Right ventricle myocardium superior (tissue), 1 donor: ENCODE data around the gene FLVCR1. TPM values are rescaled to one million over a fixed set of nuclear protein-coding genes. Genes with fewer than 3 reads are reported as not detected.
"Not testable (repeated sequence)": the region's sequence is repeated elsewhere in the genome, so short reads cannot be mapped to it uniquely, and the experiment has no call there.

ENCODE experiments used
- ATAC-seq: fragments of 200-7000 bp; cut with Tn5 transposase; one replicate; pipeline ENCODE4 v1.9.1; 2020; ENCODE audit warnings: mild to moderate bottlenecking; ENCODE audit not compliant: poor library complexity
- DNase-seq: peaks from one replicate; pipeline ENCODE4 v3.0.0-alpha.2; 2020
- intact Hi-C: fragments of 100-400 bp; cut with DNase I; formaldehyde crosslinking; loops from one replicate; pipeline ENCODE4 v1.11.2; 2022
- long read RNA-seq: library from polyadenylated mRNA; unstranded; transcript quantifications from one replicate; pipeline ENCODE4 v2.0.0, GENCODE V29; 2021
- total RNA-seq: library from RNA; stranded (reverse); fragmentation: NEBNext Ultra II Directional; extraction: Animal tissue kit (Norgen Biotek cat#: 25700); gene quantifications from one replicate; pipeline ENCODE4 v1.2.1, GENCODE V29; 2021
- donor health status: DM: no; HTN: yes; CAD: no; lungs with severe emphysema.

Gene FLVCR1
- 0.78 TPM for total RNA-seq
- long read RNA-seq, full-length matches to known transcripts: 1 of 2 reads
- long read RNA-seq, partial matches to known transcripts: 0 of 2 reads
- long read RNA-seq, other reads (novel, unspliced or antisense): 1 of 2 reads

DNA sequence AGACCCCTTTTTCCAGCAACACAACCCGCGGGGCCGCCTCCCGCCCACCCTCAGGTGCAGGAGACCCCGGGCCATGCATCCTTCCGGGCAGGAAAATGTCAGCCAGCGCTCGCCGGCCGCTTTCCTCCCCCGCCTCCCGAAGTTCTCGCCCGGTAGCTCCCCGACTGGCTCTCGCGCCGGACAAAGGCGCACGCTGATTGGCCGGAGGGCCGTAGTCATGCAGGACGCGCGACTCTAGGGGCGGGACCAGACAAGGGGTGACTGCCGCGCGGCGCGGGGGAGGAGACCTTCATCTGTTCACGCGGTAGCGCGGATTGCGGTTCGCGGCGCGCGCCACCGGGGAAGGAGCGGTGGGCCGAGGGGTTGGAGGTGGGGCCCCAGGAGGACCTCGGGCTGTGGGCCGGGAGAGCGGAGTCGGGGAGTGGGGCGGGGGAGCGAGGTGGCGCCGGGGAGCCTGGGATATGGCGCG lies at the start of gene FLVCR1:
Gene FLVCR1 (plus strand): TSS at position 284 of the 469 bp plus-strand sequence. CDS start 178 bp downstream, at position 462.
- DNase-seq (peak; percentile 99), ATAC-seq (peak; percentile 100)
- intact Hi-C loops: no loop called here

DNA sequence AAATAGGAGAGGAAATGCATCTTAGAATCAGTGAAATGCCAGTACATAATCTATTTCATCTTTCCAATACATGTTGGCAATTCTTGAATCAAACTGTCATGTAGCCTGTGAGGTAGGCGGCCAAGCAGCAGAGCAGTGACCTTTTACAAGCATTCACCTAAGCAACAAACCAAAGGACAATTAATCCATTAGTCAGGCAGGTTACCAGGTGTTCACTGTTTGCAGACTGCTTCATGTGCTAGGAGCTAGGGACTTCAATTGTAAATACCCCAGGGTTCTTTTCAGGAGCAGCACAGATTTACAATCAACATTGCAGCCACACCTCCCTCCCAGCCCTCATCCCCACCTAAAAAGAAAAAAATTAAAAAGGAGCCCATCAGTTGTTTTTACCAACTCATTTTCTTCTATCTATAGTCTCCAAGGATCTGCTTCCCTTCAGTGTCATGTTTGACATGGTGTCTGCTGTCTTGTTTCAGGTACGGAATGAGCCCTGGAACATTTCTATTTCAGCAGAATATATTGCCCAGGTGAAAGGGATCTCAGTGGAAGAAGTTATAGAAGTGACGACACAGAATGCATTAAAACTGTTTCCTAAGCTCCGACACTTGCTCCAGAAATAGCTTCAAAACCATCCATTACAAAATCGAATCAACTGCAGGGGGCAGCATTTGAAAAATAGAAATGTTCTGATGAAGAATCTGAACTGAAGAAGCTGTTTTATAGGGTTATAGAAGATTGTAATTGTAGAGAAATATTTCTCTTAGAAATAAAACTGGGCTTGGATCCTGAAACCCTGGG lies 43.3 kb upstream of the FLVCR1 start:
- DNase-seq: no peak
- ATAC-seq: no peak
- intact Hi-C loops: loop anchor here (5.0 kb wide), 1 partner anchor 183 kb away; no protein-coding TSS in a partner anchor

DNA sequence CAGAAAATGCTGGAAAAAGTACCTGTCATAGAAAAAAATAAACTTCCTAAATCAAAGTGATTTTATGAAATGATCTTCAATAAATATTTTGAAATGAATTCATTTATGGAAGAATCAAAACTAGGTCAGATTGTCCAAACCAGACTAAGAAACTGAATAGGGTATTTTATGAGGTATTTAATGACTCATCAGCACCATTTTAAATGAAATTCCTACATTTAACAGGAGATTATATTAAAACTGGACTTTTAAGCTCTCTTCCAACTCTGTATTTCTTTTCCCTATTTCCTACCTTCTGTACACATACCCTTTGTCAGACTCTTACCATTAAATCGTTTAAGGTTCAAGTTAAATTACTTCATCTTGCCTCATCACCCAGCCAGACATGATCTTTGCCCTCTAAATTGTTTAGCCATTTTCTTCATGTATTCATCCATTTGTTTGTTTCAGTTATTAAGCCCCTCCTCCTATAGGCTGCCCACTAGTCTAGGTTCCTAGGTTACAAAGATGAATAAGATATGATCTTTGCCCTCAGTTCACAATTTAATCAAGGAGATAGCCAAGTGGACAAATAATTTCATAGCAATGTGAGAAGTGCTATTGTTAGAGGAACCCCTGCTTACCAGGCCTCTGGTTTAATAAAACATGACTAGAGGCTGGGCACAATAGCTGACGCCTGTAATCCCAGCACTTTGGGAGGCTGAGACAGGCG lies 41.4 kb upstream of the FLVCR1 start:
- intact Hi-C loops: no loop called here
- ATAC-seq (no peak), DNase-seq (no peak)

DNA sequence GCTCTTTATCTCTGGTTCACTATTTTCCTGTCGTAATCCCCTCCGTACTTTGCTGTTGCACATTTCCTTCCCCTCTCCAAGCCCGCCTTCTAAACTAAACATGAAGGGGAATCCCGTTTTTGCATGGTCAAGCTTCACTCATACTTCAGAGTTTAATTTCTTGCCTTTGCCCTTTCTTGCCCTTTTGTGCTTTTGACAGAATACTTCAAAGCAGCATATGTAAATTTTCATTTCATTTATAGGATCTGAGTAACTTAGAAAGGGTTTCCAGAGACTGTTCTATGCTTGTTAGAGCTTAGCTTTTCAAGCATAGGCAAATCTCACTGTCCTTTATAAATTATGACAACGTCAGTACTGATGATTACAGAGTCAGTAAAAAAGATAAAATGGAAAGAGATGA lies 38.3 kb upstream of the FLVCR1 start:
- no peak for ATAC-seq
- DNase-seq: no peak
- intact Hi-C loops: no loop called here

DNA sequence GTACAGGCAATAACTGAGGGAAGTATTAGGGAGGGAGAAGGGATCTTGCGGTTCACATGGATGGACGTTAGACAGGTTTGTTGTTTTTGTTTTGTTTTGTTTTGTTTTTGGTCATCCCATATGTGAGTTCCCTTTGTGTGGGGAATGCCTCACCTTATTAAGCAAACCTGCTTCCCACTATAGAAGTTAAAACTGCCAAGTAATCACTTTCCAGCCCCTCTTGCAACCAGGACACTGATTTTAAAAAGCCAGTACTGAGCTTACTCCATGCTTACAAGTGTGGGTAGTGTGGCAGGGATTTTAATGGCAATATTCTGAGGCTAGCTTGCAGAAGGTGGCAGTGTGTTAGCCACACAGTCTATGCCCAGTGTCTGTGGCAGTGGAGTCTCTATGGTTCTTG lies 37.1 kb upstream of the FLVCR1 start:
- intact Hi-C loops: no loop called here
- ATAC-seq (no peak), DNase-seq (no peak)

DNA sequence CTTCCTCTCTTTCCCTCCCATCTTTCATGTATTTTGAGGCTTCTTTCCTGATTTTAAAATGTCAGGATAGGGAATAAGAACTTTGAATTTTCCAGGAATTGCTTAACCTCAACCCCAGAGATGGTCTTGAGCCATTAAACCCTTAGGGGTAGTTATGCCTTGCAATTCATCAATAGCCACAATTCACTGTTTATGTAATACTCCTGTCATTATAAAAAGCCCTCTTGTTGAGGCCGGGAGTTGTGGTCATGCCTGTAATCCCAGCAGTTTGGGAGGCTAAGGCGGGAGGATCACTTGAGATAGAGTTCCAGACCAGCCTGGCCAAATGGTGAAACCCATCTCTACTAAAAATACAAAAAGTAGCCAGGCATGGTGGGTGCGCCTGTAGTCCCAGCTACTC lies 35.1 kb upstream of the FLVCR1 start:
- DNase-seq (no peak), ATAC-seq (no peak)
- intact Hi-C loops: no loop called here

DNA sequence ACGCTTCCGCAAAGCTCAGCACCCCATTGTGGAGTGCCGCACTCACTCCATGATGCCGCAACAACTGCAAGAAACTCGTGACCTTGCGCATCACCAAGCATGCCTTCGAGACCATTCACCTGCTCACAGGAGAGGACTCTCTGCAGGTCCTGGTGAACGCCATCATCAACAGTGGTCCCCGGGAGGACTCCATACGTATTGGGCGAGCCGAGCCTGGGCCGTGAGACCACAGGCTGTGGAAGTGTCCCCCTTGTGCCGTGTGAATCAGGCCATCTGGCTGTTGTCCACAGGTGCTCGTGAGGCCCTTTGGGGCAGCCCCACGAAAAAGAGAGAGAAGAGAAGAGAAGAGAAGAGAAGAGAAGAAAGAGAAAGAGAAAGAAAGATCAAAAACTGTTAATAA lies 33.9 kb upstream of the FLVCR1 start:
- DNase-seq (no peak), ATAC-seq (no peak)
- intact Hi-C loops: no loop called here

DNA sequence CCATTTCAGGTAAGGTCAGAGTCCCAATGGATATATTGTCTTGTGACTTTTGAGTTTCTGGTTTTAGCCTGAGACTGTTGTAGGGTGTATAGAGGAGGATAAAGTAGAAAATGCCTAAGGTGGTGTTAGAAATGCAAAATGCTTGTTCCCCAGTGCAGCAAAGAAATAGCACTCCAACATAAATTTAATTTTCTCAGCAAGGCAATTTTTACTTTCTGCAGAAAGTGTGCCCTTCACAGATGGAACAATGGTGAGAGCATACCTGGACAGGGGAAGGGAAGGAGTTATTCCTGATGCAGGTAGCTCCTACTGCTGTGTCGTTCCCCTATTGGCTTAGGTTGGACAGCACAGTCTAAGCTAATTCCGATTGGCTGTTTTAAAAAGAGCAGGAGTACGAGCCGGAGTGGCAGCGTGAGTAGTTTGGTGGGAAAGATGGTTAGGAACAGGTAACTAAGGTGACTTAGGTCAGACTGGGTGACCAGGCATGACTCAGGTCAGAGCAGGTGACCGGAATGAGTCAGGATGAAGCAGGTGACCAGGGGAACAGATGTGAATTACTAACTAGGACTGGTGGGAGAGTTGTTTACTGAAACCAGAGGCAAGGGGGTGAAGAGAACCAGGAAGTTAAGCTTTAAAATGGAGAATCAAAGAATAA lies 32.1 kb upstream of the FLVCR1 start:
- intact Hi-C loops: no loop called here
- ATAC-seq (no peak), DNase-seq (no peak)

DNA sequence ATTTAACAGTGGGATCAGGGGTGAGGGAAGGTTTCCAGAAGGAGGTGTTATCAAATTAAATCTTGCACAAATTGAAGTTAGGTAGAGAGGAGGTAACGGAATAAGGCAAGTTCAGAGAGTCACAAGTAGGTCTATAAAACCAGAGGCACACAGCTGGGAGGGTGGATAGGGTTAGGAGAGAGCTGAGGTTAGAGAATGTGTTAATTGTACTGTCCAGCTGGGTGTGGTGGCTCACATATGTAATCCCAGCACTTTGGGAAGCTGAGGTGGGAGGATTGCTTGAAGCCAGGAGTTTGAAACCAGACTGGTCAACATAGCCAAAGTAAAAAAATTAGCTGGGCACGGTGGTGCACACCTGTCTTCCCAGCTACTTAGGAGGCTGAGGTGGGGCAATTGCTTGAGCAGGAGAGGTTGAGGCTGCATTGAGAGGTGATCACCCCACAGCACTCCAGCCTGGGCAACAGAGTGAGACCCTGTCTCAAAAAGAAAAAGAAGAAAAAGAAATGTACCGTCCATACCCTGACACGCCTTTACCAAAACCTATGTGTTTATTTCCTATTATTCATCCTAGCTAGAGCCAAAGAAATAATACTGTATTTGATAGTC lies 30.8 kb upstream of the FLVCR1 start:
- intact Hi-C loops: no loop called here
- ATAC-seq (no peak), DNase-seq (no peak)

DNA sequence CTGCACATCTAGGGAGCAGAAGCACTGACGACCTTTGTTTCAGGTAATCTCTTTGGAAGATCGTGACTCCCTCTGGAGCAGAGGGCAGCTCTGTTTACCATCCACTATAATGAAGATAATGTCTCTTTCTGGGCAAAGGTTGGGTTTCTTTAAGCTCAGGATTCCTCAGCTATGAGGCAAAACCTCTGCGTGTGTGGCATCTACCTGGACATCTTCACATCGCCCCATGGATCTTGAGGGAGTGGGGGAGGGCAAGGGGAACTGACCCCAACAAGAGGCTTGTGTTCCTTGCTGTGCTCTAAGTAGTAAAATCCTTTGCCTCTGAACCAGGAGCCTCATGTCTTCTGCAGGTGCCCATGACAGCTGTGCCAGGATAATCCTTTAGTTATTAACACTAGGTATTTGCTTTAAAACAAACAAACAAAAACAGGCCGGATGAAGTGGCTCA lies 30.2 kb upstream of the FLVCR1 start:
- DNase-seq (no peak), ATAC-seq (no peak)
- intact Hi-C loops: no loop called here

DNA sequence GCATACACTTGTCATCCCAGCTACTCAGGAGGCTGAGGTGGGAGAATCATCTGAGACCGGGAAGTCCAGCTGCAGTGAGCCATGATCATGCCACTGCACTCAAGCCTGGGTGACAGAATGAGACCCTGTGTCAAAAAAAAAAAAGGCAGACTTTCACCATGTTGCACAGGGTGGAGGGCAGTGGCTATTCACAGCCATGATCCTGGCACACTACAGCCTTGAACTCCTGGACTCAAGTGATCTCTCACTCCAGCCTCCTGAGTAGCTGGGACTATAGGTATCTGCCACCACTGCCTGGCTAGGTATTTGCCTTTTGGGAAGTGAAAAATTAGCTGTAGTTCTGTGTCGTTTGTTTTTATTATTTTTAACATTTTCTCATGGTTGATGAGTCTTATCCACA lies 29.7 kb upstream of the FLVCR1 start:
- intact Hi-C loops: no loop called here
- ATAC-seq: no peak
- DNase-seq: no peak

DNA sequence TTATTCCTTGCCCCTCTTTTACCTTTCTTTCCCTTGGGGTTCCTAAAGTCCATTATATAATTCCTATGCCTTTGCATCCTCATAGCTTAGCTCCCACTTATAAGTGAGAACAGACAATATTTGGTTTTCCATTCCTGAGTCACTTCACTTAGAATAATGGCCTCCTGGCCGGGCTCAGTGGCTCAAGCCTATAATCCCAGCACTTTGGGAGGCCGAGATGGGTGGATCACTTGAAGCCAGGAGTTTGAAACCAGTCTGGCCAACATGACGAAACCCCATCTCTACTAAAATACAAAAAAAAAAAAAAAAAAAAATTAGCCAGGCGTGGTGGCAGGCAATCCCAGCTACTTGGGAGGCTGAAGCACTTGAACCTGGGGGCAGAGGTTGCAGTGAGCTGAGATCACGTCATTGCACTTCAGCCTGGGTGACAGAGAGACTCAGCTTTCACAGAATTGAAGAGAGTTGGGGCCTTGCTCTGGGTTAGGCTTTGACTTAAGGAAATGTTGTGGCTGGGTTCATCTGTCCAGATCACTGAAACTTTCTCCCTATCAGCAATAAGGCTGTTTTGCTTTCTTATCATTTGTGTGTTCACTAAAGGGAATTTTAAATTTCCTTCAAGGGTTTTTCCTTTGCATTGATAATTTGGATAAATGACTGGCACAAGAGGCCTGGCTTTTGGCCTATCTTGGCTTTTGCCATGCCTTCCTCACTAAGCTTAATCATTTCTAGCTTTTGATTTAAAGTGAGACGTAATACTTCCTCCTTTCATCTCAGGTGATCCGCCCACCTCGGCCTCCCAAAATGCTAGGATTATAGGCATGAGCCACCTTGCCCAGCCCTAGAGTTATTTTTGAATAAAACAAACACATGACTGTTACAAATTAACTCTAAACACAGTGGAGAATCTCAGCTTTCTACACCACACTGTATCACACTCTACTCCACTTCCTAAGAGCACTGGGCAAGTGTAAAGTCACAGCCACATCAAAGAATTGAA lies 24.6 kb upstream of the FLVCR1 start:
- intact Hi-C loops, DNase-seq, ATAC-seq: not testable (repeated sequence)

DNA sequence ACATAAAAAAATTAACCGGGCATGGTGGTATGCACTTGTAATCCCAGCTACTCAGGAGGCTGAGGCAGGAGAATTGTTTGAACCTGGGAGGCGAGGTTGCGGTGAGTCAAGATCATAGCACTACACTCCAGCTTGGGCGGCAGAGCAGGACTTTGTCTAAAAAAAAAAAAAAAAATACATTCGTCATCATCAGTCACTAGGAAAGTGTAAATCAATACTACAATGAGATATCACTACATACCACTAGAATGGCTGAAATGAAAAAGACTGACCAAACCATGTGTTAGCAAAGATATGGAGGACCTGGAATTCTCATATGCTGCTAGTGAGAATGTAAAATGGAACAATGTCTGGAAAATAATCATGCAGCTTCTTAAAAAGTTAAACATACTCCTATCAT lies 19.9 kb upstream of the FLVCR1 start:
- ATAC-seq (no peak), DNase-seq (no peak)
- intact Hi-C loops: no loop called here

DNA sequence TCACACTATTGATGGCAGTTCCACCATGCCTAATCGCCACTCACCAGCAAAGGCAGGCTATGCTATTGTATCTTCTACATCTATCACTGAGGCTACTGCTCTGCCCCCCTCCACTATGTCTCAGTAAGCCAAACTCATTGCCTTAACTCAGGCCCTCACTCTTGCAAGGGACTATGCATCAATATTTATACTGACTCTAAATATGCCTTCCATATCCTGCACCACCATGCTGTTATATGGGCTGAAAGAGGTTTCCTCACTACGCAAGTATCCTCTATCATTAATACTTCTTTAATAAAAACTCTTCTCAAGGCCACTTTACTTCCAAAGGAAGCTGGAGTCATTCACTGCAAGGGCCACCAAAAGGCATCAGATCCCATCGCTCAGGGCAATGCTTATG lies 13.6 kb upstream of the FLVCR1 start:
- ATAC-seq, intact Hi-C loops, DNase-seq: not testable (repeated sequence)

DNA sequence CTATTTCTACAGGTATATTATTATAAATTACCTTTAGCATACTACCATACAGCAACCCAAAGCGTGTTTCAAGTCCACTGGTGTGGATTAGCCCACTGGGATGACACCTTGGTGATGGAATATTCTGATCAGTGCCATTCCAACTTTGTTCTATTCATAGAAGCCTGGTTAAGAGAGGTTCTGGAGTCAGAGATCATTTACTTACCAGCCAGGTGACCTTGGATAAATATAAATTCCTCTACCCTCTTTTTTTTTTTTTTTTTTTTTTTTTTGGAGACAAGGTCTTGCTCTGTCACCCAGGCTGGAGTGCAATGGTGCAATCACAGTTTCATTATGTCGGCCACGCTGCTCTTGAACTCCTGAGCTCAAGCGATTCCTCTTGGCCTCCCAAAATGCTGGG lies 10.5 kb upstream of the FLVCR1 start, which contains the start of gene SPATA45:
Gene SPATA45 (minus strand): TSS at position 101 of the 400 bp plus-strand sequence. CDS start 11,500 bp downstream, outside the sequence.
- intact Hi-C loops: no loop called here
- DNase-seq (no peak), ATAC-seq (no peak)

DNA sequence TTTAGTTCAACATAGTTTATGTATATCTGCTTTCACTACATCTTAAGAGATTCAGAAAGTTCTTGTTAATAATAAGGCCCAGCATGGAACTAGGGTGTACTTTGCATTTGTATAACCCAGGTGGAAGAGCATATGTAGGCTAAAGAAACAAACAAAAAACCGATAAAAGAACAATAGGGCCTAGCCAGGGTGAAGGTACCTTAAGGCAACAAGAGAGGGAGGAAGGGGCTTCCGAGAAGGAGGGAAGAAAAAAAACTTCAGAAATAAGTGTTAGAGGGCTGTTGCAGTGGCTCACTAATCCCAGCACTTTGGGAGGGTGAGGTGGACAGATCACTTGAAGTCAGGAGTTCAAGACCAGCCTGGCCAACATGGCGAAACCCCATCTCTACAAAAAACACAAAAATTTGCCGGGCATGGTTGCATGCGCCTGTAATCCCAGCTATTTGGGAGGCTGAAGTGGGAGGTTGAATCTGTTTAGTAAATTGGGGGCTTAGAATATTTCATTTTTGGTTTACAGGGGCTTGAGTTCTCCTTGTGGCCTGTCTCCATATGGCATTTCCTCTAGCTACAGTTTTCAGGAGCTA lies 5.9 kb upstream of the FLVCR1 start:
- intact Hi-C loops: no loop called here
- no peak for ATAC-seq
- DNase-seq: no peak

DNA sequence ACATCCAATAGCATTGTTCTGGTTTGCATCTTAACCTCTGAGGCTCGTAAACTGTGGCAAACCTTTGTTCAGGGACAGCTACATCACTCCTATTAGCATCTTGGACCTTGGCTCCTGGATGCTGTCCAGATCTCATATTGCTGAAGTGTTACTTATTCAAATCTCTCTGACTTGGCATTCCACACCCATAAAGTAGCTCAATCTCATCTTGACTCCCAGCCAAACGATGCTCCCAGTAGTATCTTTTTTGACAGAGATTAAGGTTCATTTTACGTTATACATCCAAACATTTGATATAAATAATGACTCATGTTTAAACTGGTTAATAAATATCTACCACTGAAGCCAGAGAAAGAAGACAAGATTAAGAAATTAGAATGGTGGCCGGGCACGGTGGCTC lies 4.4 kb upstream of the FLVCR1 start:
- ATAC-seq: no peak
- DNase-seq: no peak
- intact Hi-C loops: no loop called here
